ENCODE results near the gene SRGAP1. TPM values are rescaled to one million over a fixed set of nuclear protein-coding genes. Genes with fewer than 3 reads are reported as not detected.
"Not testable (repeated sequence)": the region's sequence is repeated elsewhere in the genome, so short reads cannot be mapped to it uniquely, and the experiment has no call there.

The SRGAP1 gene
- total RNA-seq, 1 experiment from 2014 or later = 4.5 TPM

GRCh38 chr12:63836936-63837335 is 7.6 kb upstream of the SRGAP1 start:
- no peak for DNase-seq (ENCODE audit: low read depth)

DNA sequence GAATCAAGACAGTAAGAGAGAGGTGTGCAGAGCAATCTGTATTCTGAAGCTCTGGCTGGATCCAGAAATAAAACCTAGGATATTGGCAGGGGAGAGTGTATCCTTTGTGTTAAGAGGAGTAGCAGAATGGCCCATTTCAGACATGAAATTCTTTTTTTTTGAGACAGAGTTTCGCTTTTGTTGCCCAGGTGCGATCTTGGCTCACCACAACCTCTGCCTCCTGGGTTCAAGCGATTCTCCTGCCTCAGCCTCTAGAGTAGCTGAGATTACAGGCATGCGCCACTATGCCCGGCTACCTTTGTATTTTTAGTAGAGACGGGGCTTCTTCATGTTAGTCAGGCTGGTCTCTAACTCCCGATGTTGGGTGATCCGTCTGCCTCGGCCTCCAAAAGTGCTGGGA is 6.1 kb upstream of the SRGAP1 start:
- DNase-seq (ENCODE audit: low read depth) = no peak

- no peak for DNase-seq (ENCODE audit: low read depth)
Measured at GRCh38 chr12:63841011-63841410, 3.5 kb upstream of the SRGAP1 start.

DNA sequence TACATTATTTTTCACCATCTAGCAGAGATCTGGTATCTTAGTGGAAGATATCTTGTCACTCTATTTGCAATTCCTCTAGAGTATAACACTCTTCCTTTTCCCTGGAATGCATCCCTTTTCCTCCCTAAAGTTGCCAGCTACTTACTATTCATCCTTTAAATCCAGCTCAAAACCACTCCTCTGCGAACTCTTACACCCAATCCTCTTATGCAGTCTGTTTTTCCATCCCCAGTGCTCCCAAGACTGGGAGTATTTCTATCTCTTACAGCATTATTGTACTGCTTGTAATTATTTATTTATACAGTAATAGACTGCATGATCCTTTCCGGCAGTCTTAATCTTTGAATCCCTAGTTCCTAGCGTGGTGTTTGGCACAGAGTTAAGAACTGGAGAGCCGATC is 2.9 kb upstream of the SRGAP1 start:
- DNase-seq (ENCODE audit: low read depth) = no peak

- DNase-seq (ENCODE audit: low read depth) = not testable (repeated sequence)
Measured at GRCh38 chr12:63842750-63843149, 1.8 kb upstream of the SRGAP1 start.

- no peak for DNase-seq (ENCODE audit: low read depth)
Measured at GRCh38 chr12:63843254-63843720, 1.2 kb upstream of the SRGAP1 start.

- DNase-seq (ENCODE audit: low read depth) = peak; percentile 90
Measured at GRCh38 chr12:63843721-63844390, 644 bp upstream of the SRGAP1 start.

- DNase-seq (ENCODE audit: low read depth) = peak; percentile 73
Measured at GRCh38 chr12:63845726-63846125, 1.2 kb downstream of the SRGAP1 start.

GRCh38 chr12:63846238-63846967 is 1.9 kb downstream of the SRGAP1 start:
- DNase-seq (ENCODE audit: low read depth) = no peak

DNA sequence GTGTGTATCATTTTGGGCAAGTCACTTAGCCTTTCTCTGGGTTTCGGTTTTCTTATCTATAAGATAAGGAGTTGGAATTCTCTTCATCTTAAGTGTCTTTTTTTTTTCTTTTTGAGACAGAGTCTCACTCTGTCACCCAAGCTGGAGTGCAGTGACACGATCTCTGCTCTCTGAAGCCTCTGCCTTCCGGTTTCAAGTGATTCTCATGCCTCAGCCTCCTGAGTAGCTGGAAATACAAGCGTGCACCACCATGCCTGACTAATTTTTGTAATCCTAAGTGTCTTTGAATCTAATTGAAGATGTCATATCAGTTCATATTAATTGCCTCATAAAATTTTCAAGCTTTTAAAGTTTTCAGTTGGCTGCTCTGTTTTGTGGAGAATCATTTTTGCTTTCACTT is 4.0 kb downstream of the SRGAP1 start:
- no peak for DNase-seq (ENCODE audit: low read depth)

DNA sequence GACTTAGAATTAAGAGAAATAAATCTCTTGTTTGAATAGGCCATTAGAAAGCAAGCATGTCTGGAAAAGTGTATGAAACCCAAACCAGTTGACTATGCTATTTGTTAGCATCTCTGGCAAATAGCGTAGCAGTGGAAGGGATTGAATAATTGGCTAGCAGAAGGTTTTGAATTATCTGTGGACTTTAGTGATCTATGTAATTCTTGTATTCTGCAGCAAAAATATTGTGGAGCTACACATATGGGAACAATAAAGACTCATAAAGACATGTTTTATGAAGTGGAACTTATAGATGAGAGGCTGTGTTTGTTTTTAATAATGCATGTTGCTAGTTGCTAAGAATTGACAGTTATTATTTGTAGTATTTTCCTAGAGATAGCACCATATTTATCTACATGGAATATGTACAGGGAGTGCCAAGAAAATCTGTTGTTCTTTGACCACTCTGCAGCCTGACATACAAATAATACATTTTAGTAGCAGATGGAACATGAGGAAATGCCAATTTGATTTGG is 4.7 kb downstream of the SRGAP1 start:
- DNase-seq (ENCODE audit: low read depth) = no peak

DNA sequence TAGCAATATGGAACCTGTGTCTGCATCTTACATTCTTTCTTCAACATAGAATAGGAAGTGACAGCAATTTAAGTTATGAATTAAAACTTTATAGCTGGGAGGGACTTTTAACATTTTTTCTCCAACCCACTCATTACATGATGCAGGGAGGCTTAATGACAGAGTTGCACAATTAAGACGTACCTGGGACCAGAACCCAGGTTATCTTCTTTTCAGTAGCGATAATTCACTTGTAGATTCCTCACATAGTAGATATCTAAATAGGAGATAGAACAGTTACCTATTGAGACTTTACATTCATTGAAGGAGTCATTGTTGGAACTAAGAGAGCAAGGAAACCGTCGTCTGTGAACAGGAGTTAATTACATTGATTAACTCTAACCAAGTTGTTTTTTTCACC is 5.1 kb downstream of the SRGAP1 start:
- no peak for DNase-seq (ENCODE audit: low read depth)

DNA sequence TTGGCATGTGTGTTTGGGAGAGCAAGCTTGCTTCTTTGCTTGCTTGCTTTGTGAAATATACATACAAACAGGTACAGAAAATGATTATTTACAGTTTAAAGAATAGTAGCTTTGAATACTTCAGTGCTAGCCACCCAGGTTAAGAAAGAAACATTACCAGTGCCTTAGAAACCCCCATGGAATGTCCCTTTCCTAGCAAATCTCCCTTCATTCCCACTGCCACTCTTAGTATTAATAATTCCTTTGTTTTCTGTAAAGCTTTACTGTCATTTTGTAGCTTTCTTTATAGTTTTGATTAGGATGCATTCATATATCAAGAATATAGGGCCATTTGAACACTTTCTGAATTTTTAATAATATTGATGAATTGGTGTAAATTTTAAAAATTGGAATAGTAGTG is 9.5 kb downstream of the SRGAP1 start:
- DNase-seq (ENCODE audit: low read depth) = no peak

- no peak for DNase-seq (ENCODE audit: low read depth)
Measured at GRCh38 chr12:63855299-63855698, 10.8 kb downstream of the SRGAP1 start.

DNA sequence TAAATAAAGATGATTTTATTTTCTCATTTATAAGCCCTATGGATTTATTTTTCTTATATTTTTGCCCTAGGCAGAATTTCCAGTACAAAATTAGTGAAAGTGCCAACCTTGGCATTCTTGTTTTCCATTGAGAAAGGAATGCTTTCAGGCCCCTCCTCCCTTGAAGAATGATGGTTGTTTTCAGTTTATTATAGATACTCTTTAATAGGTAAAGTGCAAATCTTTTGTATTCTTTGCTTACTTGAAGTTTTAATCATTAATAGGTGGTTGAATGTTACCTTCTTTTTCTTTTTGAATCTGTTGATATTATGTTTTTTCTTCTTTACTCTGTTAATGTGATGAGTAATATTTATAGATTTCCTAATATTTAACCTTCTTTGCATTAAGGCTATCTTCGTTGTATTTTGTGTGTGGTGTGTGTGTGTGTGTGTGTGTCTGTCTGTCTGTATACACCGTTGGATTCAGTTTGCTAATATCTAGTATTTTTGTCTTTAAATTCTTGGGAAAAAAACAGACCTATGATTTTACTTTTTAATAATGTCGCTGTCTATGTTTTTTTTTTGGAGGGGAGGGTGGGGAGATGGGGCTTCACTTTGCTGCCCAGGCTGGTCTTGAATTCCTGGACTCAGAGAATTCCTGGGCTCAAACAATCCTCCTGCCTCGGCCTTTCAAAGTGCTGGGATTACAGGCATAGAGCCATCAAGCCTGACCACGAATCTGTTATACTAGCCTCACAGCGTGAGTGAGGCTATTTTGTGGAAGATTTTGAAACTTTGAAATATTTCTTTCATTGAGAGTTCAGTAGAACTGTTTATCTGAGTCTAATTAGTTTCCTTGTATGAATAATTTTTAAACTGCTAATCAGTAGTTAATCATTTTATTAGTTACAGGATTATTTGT is 13.5 kb downstream of the SRGAP1 start:
- DNase-seq (ENCODE audit: low read depth) = peak; percentile 61

- DNase-seq (ENCODE audit: low read depth) = not testable (repeated sequence)
Measured at GRCh38 chr12:63859880-63860279, 15.4 kb downstream of the SRGAP1 start.

DNA sequence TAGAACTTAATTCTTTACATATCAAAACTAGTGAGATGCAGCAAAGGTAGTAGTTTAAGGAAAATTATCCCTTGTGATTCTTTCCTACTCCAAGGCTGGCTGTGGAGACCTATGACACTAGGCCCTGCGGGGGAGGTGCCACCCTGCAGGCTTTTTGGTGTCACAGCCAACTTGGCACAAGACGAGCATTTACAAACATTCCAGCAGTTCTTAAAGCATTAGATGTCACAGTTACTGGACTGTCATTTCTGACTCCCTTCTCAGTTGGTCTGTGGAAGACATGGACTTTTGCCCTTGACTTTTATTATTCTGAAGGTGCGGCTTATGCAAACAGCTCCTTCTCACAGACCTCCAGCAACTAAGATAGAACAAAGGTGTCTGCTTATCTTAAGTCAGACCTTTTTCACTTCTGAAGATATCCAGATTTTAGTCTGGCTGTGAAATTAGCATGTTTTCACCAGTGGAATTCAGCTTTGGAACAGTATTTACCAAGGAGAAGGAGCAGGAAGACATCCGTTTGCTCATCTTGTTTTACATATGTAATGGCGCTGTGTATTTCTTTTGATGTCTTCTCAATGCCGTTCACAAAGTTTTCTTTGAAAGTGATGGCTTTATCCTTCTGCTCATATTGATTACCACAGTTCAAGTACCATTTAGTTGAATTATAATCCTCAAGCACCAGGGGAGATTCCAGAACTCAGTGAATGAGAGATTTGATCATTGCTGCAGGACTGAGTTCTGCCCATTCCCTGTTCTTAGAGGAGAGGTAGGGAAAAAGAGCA is 17.9 kb downstream of the SRGAP1 start:
- DNase-seq (ENCODE audit: low read depth) = peak; percentile 84

DNA sequence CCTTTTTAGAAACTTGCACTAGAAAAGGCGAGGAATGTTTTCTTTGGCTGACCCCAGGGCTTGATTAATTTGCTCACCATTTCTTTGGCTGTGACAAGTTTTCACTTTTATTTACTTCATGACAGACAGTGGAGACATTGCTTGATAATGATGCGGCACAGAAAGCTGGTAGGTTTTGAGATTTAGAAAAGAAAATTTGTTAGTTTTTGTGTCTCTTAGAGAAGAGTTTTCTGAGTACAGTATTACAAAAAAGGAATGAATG is 18.4 kb downstream of the SRGAP1 start:
- DNase-seq (ENCODE audit: low read depth) = no peak

- no peak for DNase-seq (ENCODE audit: low read depth)
Measured at GRCh38 chr12:63863658-63864453, 19.4 kb downstream of the SRGAP1 start.

GRCh38 chr12:63864454-63864706 is 19.9 kb downstream of the SRGAP1 start:
- DNase-seq (ENCODE audit: low read depth) = no peak

GRCh38 chr12:63865448-63865847 is 20.9 kb downstream of the SRGAP1 start:
- DNase-seq (ENCODE audit: low read depth) = no peak

All from M059J (cell line).